Loucy (cell line): ENCODE data around the gene CAMK2G.

Source experiments
- H2AFZ ChIP-seq: fragments of 200-600 bp; sonication (generic); 2 replicates; pipeline ENCODE4 v1.6.0; 2016; ENCODE audit warnings: antibody characterized with exemption, mild to moderate bottlenecking, low read length, moderate library complexity
- H3F3A ChIP-seq: fragments of 200-600 bp; 2 replicates; pipeline ENCODE4 v1.6.0; 2016; ENCODE audit warnings: antibody characterized with exemption, low read depth, mild to moderate bottlenecking
- H3K27me3 ChIP-seq: fragments of 200-600 bp; sonication (generic); 2 replicates; pipeline ENCODE4 v1.6.1; 2014; ENCODE audit warnings: low read length, mild to moderate bottlenecking; ENCODE audit not compliant: insufficient read depth, poor library complexity, severe bottlenecking
- H3K36me3 ChIP-seq: fragments of 200-600 bp; sonication (generic); 2 replicates; pipeline ENCODE4 v1.6.1; 2016; ENCODE audit warnings: low read length; ENCODE audit not compliant: insufficient read depth
- H3K4me1 ChIP-seq: fragments of 200-600 bp; sonication (generic); 2 replicates; pipeline ENCODE4 v1.5.1; 2014; ENCODE audit warnings: low read length, mild to moderate bottlenecking; ENCODE audit not compliant: insufficient read depth, poor library complexity, severe bottlenecking
- H3K4me2 ChIP-seq: fragments of 200-600 bp; sonication (generic); 2 replicates; pipeline ENCODE4 v1.6.0; 2014; ENCODE audit warnings: antibody characterized with exemption, low read length, low read depth, mild to moderate bottlenecking; ENCODE audit not compliant: poor library complexity, severe bottlenecking
- H3K4me3 ChIP-seq: fragments of 200-600 bp; sonication (generic); 2 replicates; pipeline ENCODE4 v1.5.1; 2014; ENCODE audit warnings: low read length, mild to moderate bottlenecking, mixed read lengths; ENCODE audit not compliant: poor library complexity, severe bottlenecking
- H3K79me2 ChIP-seq: fragments of 200-600 bp; sonication (generic); 2 replicates; pipeline ENCODE4 v1.6.1; 2014; ENCODE audit warnings: low read length; ENCODE audit not compliant: insufficient read depth
- H3K9ac ChIP-seq: fragments of 200-600 bp; sonication (generic); 2 replicates; pipeline ENCODE4 v1.6.0; 2014; ENCODE audit warnings: mild to moderate bottlenecking, low read depth, low read length, moderate library complexity; ENCODE audit not compliant: poor library complexity, severe bottlenecking
- H3K9me2 ChIP-seq: fragments of 200-600 bp; sonication (generic); replicated peaks from 2 replicates; pipeline ENCODE4 v1.6.1; 2016; ENCODE audit warnings: low read depth, low read length, mixed read lengths
- H3K9me3 ChIP-seq: fragments of 200-600 bp; sonication (generic); 2 replicates; pipeline ENCODE4 v1.6.1; 2014; ENCODE audit warnings: mild to moderate bottlenecking, antibody characterized with exemption, low read length, low read depth; ENCODE audit not compliant: insufficient read depth
- H4K20me1 ChIP-seq: fragments of 200-600 bp; sonication (generic); 2 replicates; pipeline ENCODE4 v1.6.0; 2014; ENCODE audit warnings: antibody characterized with exemption, low read length, mild to moderate bottlenecking; ENCODE audit not compliant: insufficient read depth, poor library complexity, severe bottlenecking
- CTCF ChIP-seq: fragments of 200-600 bp; sonication (generic); conservative IDR thresholded peaks from 2 replicates; pipeline ENCODE4 v1.5.1; 2014; ENCODE audit warnings: mild to moderate bottlenecking, antibody characterized with exemption, low read length
- EZH2phosphoT487 ChIP-seq: fragments of 200-600 bp; IDR thresholded peaks from 2 replicates; pipeline ENCODE4 v1.6.1; 2018; ENCODE audit warnings: antibody characterized with exemption, mild to moderate bottlenecking, moderate library complexity, borderline replicate concordance

CAMK2G gene

GRCh38 chr10:73810358-73810734 is 64.0 kb downstream of the CAMK2G start:
- Histone ChIP-seq H2AFZ (no peak overlapping the region), H3F3A (peaks cover 10% of the 10 kb centered on the region; the same call in 1 of the 2 replicates), H3K4me3 (peak overlapping the region; percentile 91), H3K9me2 (no peaks in the 10 kb centered on the region), H3K9me3 (no peaks in the 10 kb centered on the region), H3K4me1 (peaks cover 25% of the 10 kb centered on the region), H4K20me1 (peaks cover 10% of the 10 kb centered on the region), H3K36me3 (peaks cover 39% of the 10 kb centered on the region; the same call in 1 of the 2 replicates), H3K4me2 (peak overlapping the region; percentile 68), H3K79me2 (peaks cover 26% of the 10 kb centered on the region; the same call in 1 of the 2 replicates), H3K9ac (peak overlapping the region; percentile 88), H3K27me3 (no peaks in the 10 kb centered on the region)
- TF ChIP-seq EZH2phosphoT487 (no peak), CTCF (no peak)

GRCh38 chr10:73809061-73809818 is 65.1 kb downstream of the CAMK2G start:
- H4K20me1 ChIP-seq = peaks cover 10% of the 10 kb centered on the region
- H3K79me2 ChIP-seq = peaks cover 26% of the 10 kb centered on the region; the same call in 1 of the 2 replicates
- peaks cover 25% of the 10 kb centered on the region for H3K4me1 ChIP-seq
- no peak overlapping the region for H3K9ac ChIP-seq
- TF ChIP-seq EZH2phosphoT487 = no peak
- no peak for TF ChIP-seq CTCF
- no peaks in the 10 kb centered on the region for H3K27me3 ChIP-seq
- H3F3A ChIP-seq = peaks cover 10% of the 10 kb centered on the region; the same call in 1 of the 2 replicates
- no peaks in the 10 kb centered on the region for H3K9me3 ChIP-seq
- peaks cover 36% of the 10 kb centered on the region; the same call in 1 of the 2 replicates for H3K36me3 ChIP-seq
- no peaks in the 10 kb centered on the region for H3K9me2 ChIP-seq
- H2AFZ ChIP-seq = no peak overlapping the region
- no peak overlapping the region for H3K4me3 ChIP-seq
- peak overlapping the region; percentile 20 for H3K4me2 ChIP-seq

GRCh38 chr10:73808021-73808815 is 66.1 kb downstream of the CAMK2G start:
- peaks cover 10% of the 10 kb centered on the region for H4K20me1 ChIP-seq
- H2AFZ ChIP-seq = no peak overlapping the region
- peak overlapping the region; percentile 8 for H3K4me2 ChIP-seq
- no peak for TF ChIP-seq CTCF
- no peak for TF ChIP-seq EZH2phosphoT487
- H3K4me1 ChIP-seq = peaks cover 25% of the 10 kb centered on the region
- H3K36me3 ChIP-seq = peaks cover 36% of the 10 kb centered on the region; the same call in 1 of the 2 replicates
- no peaks in the 10 kb centered on the region for H3K27me3 ChIP-seq
- no peak overlapping the region for H3K4me3 ChIP-seq
- H3K9ac ChIP-seq = no peak overlapping the region
- H3K9me2 ChIP-seq = no peaks in the 10 kb centered on the region
- H3K9me3 ChIP-seq = no peaks in the 10 kb centered on the region
- peaks cover 26% of the 10 kb centered on the region; the same call in 1 of the 2 replicates for H3K79me2 ChIP-seq
- peaks cover 10% of the 10 kb centered on the region; the same call in 1 of the 2 replicates for H3F3A ChIP-seq
